Measurements from ENCODE around the gene ATAT1. TPM values are rescaled to one million over a fixed set of nuclear protein-coding genes. Genes with fewer than 3 reads are reported as not detected.

The ATAT1 gene
- total and polyA plus RNA-seq, 10 of the 15 experiments (the other 5 are each of a cell fraction or from before 2014, with no cell fraction given) = 1.1 to 14.2 (median 6.9) TPM

- TF ChIP-seq ZNF687 (IDR thresholded peaks at IDR 0.05) (peak; percentile 82), IKZF1 (conservative IDR thresholded peaks at IDR 0.05) (0 out of 2 replicates have a peak, but pooled peaks have one; percentile 32), CEBPB (IDR thresholded peaks at IDR 0.05; ENCODE audit: borderline replicate concordance in 1 of 2, low read depth in 2 of 2, low read length in 2 of 2) (peak in 1 of 2 experiments; percentile 80; a peak in 1 of 4 replicates), E2F4 (IDR thresholded peaks at IDR 0.05; ENCODE audit: low read depth, low read length) (no peak), BACH1 (IDR thresholded peaks at IDR 0.05; ENCODE audit: borderline replicate concordance) (peak; percentile 89), SRF (IDR thresholded peaks at IDR 0.05; ENCODE audit: low read depth in 2 of 2, low read length in 2 of 2) (no peak), NKRF (conservative IDR thresholded peaks at IDR 0.05) (no peak), YY1 (IDR thresholded peaks at IDR 0.05; ENCODE audit: low read depth, low read length) (peak; percentile 81), BCLAF1 (IDR thresholded peaks at IDR 0.05) (peak; percentile 37; the same call in 1 of the 2 replicates), MYB (IDR thresholded peaks at IDR 0.05; ENCODE audit: borderline replicate concordance, low read depth, low read length) (peak; percentile 74; the same call in 1 of the 2 replicates), PML (IDR thresholded peaks at IDR 0.05; ENCODE audit: low read length) (peak; percentile 61), LARP7 (IDR thresholded peaks at IDR 0.05) (0 out of 2 replicates have a peak, but pooled peaks have one; percentile 13), ZNF207 (IDR thresholded peaks at IDR 0.05; ENCODE audit: borderline replicate concordance) (peak; percentile 72; the same call in 1 of the 2 replicates)
Measured at GRCh38 chr6:30615219-30615957, 11.3 kb upstream of the ATAT1 start (continued).

All from GM12878 (cell line).